GM12878 (cell line): ENCODE data around the gene NMB. TPM values are rescaled to one million over a fixed set of nuclear protein-coding genes. Genes with fewer than 3 reads are reported as not detected.

Source experiments
- ASH2L ChIP-seq: fragments of 300-600, 200-600 bp; sonication (generic); IDR thresholded peaks from 2 replicates; pipeline ENCODE4 v1.6.1; 2017; ENCODE audit warnings: low read depth, mild to moderate bottlenecking, borderline replicate concordance
- BACH1 ChIP-seq: fragments of 450-650 bp; IDR thresholded peaks from 2 replicates; pipeline ENCODE4 v1.6.1; 2017; ENCODE audit warnings: mild to moderate bottlenecking, borderline replicate concordance
- CREB1 ChIP-seq: IDR thresholded peaks from 2 replicates; pipeline ENCODE4 v1.6.1; 2012; ENCODE audit warnings: low read depth, mild to moderate bottlenecking, inconsistent platforms
- CUX1 ChIP-seq: IDR thresholded peaks from 2 replicates; pipeline ENCODE4 v1.6.1; 2012; ENCODE audit warnings: improper control_type of control experiment, low read depth, low read length; ENCODE audit not compliant: insufficient replicate concordance
- E2F4 ChIP-seq: IDR thresholded peaks from 2 replicates; pipeline ENCODE4 v1.6.1; 2012; ENCODE audit warnings: low read depth, low read length, improper control_type of control experiment
- EED ChIP-seq: sonication (generic); IDR thresholded peaks from 2 replicates; pipeline ENCODE4 v1.6.1; 2016; ENCODE audit warnings: antibody characterized with exemption, low read depth
- IKZF1 ChIP-seq: fragments of 450-650 bp; conservative IDR thresholded peaks from 2 replicates; pipeline ENCODE4 v1.6.1; 2017; ENCODE audit warnings: antibody characterized with exemption, mild to moderate bottlenecking
- LARP7 ChIP-seq: fragments of 450-650 bp; IDR thresholded peaks from 2 replicates; pipeline ENCODE4 v1.6.1; 2017; ENCODE audit warnings: mild to moderate bottlenecking
- MAX ChIP-seq: IDR thresholded peaks from 2 replicates; pipeline ENCODE4 v1.6.1; 2012; ENCODE audit warnings: low read depth, low read length, improper control_type of control experiment
- NFXL1 ChIP-seq: fragments of 450-650 bp; IDR thresholded peaks from 2 replicates; pipeline ENCODE4 v1.6.1; 2017; ENCODE audit warnings: antibody characterized with exemption, mild to moderate bottlenecking, borderline replicate concordance
- NR2F1 ChIP-seq: fragments of 450-650 bp; conservative IDR thresholded peaks from 2 replicates; pipeline ENCODE4 v1.6.1; 2017; ENCODE audit warnings: mild to moderate bottlenecking
- PBX3 ChIP-seq: IDR thresholded peaks from 2 replicates; pipeline ENCODE4 v1.6.1; 2011; ENCODE audit warnings: mild to moderate bottlenecking, low read depth, low read length, moderate library complexity; ENCODE audit not compliant: insufficient replicate concordance
- RBBP5 ChIP-seq: fragments of 200-600 bp; sonication (generic); conservative IDR thresholded peaks from 2 replicates; pipeline ENCODE4 v1.6.1; 2016
- REST ChIP-seq: IDR thresholded peaks from 2 replicates; pipeline ENCODE4 v1.6.1; 2012; ENCODE audit warnings: mild to moderate bottlenecking, low read depth, low read length
- RUNX3 ChIP-seq: IDR thresholded peaks from 2 replicates; pipeline ENCODE4 v1.6.1; 2012; ENCODE audit warnings: low read length, inconsistent platforms
- polyA plus RNA-seq, 11 experiments: library from polyadenylated mRNA; depleted of rRNA in 4 of 11; unstranded in 6 of 11; stranded (reverse) in 5 of 11; fragments of >200 nt; fragmentation: Nextera tagmentation in 4 of 11; fragmentation: Illumina TruSeq in 1 of 11; extraction: Ambion mirVana in 4 of 11; extraction: Trizol in 1 of 11; gene quantifications; 1 replicate in 1 of 11; 2 replicates in 10 of 11; pipeline versions ENCODE4 v1.2.1 to v1.2.3, GENCODE V29; 2011 to 2016; ENCODE audit warnings: inconsistent platforms in 2 of 11, missing spikeins in 2 of 11, low read depth in 1 of 11
- total RNA-seq, 4 experiments: library from RNA; depleted of rRNA in 3 of 4; stranded (reverse); fragments of >200 nt in 3 of 4; fragmentation: Illumina TruSeq in 1 of 4; extraction: Trizol in 1 of 4; gene quantifications; 2 replicates each; pipeline versions ENCODE4 v1.2.1 to v1.2.3, GENCODE V29; 2013 to 2021

The NMB gene
- total and polyA plus RNA-seq, 10 of the 15 experiments (the other 5 are each of a cell fraction or from before 2014, with no cell fraction given): 0.32 to 4.1 (median 1.6) TPM

- no peak for TF ChIP-seq ASH2L
- no peak for TF ChIP-seq RBBP5
- TF ChIP-seq EED: 0 out of 2 replicates have a peak, but pooled peaks have one; percentile 30
- no peak for TF ChIP-seq MAX
- 0 out of 2 replicates have a peak, but pooled peaks have one; percentile 38 for TF ChIP-seq NFXL1
- TF ChIP-seq REST: no peak
- peak; percentile 46 for TF ChIP-seq RUNX3
- TF ChIP-seq NR2F1: 0 out of 2 replicates have a peak, but pooled peaks have one; percentile 30
- TF ChIP-seq LARP7: peak; percentile 88
- TF ChIP-seq BACH1: peak; percentile 58; the same call in 1 of the 2 replicates
- no peak for TF ChIP-seq CUX1
- no peak for TF ChIP-seq PBX3
- no peak for TF ChIP-seq E2F4
- TF ChIP-seq CREB1: no peak
- TF ChIP-seq IKZF1: peak; percentile 69
Observed at GRCh38 chr15:84633311-84634227, 24.4 kb downstream of the NMB start (continued).
